H1 (cell line): ENCODE data around the gene EIPR1. TPM values are rescaled to one million over a fixed set of nuclear protein-coding genes. Genes with fewer than 3 reads are reported as not detected.

ENCODE experiments used
- CBX8 ChIP-seq: fragments of 300-800, 300-1000 bp; sonication (generic); IDR thresholded peaks from 2 replicates; pipeline ENCODE4 v1.7.1; 2016; ENCODE audit warnings: low read depth, low read length, borderline replicate concordance
- CHD2 ChIP-seq: IDR thresholded peaks from 2 replicates; pipeline ENCODE4 v1.6.1; 2012; ENCODE audit warnings: low read length, improper control_type of control experiment
- KDM1A ChIP-seq: fragments of 200-600, 300-600 bp; sonication (generic); IDR thresholded peaks from 2 replicates; pipeline ENCODE4 v1.7.1; 2016; ENCODE audit warnings: mild to moderate bottlenecking, low read length, borderline replicate concordance
- MAFK ChIP-seq: IDR thresholded peaks from 2 replicates; pipeline ENCODE4 v1.6.1; 2012; ENCODE audit warnings: low read depth, mild to moderate bottlenecking, improper control_type of control experiment, low read length
- NRF1 ChIP-seq: IDR thresholded peaks from 2 replicates; pipeline ENCODE4 v1.6.1; 2011; ENCODE audit warnings: mild to moderate bottlenecking, low read depth, low read length, improper control_type of control experiment
- RAD21 ChIP-seq, 2 experiments: IDR thresholded peaks in 1 of 2; conservative IDR thresholded peaks in 1 of 2; 2 replicates each; pipeline ENCODE4 v1.6.1; 2011; ENCODE audit warnings: low read depth in 2 of 2, low read length in 2 of 2, improper control_type of control experiment in 1 of 2, inconsistent platforms in 1 of 2, mild to moderate bottlenecking in 1 of 2, moderate library complexity in 1 of 2
- TAF1 ChIP-seq: IDR thresholded peaks from 2 replicates; pipeline ENCODE4 v1.6.1; 2011; ENCODE audit warnings: mild to moderate bottlenecking, low read depth, low read length
- polyA plus RNA-seq, 7 experiments: library from polyadenylated mRNA; depleted of rRNA in 3 of 7; stranded (reverse) in 5 of 7; unstranded in 2 of 7; fragments of >200 nt in 5 of 7; fragments of 200-250 nt in 2 of 7; gene quantifications; 1 replicate in 5 of 7; 2 replicates in 1 of 7; 4 replicates in 1 of 7; pipeline versions ENCODE4 v1.2.1 to v1.2.3, GENCODE V29; 2011 to 2013; ENCODE audit warnings: missing spikeins in 2 of 7, mixed read lengths in 2 of 7
- total RNA-seq: library from RNA; stranded (reverse); fragmentation: NEBNext Ultra II Directional; extraction: Animal tissue kit (Norgen Biotek cat#: 25700); gene quantifications from 2 replicates; pipeline ENCODE4 v1.2.1, GENCODE V29; 2021

Gene EIPR1
- total and polyA plus RNA-seq, 2 of the 8 experiments (the other 6 are each of a cell fraction or from before 2014, with no cell fraction given), result 26.3 to 56.4 TPM

DNA sequence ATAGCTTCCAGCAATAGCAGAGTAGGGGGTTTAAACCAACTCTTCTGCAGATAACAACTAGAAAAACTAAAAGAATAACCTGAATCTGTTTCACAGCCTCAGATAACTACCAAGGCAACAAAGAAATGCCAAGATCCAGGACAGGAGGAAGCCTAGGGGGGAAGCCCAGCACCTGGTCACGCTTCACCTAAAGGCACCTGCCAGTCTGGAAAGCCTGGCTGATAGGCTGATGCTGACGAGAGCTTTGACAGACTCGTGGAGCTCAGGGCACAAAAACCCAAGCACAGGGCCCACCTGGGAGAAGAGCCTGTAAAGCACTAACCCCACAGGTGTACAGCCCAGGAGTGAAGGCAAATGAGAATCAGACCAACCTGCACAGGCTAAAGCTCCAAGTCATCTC lies 22.6 kb downstream of the EIPR1 start (continued):
- no peak for TF ChIP-seq KDM1A
- no peak for TF ChIP-seq TAF1
- no peak for TF ChIP-seq CHD2
- TF ChIP-seq MAFK, result no peak
- no peak for TF ChIP-seq CBX8
- no peak for TF ChIP-seq NRF1
- TF ChIP-seq RAD21 (IDR thresholded peaks at IDR 0.05 in 1 of 2, conservative IDR thresholded peaks at IDR 0.05 in 1 of 2; ENCODE audit: low read depth in 2 of 2, low read length in 2 of 2), result no peak
